HepG2 (cell line): ENCODE results near the gene P4HB. TPM values are rescaled to one million over a fixed set of nuclear protein-coding genes. Genes with fewer than 3 reads are reported as not detected.

Experiments used
- KIAA2018 ChIP-seq: sonication (generic); formaldehyde crosslinking; IDR thresholded peaks from 2 replicates; pipeline ENCODE4 v1.5.0; 2020; ENCODE audit warnings: mild to moderate bottlenecking, missing genetic modification reagents, borderline replicate concordance
- NR2F2 ChIP-seq: IDR thresholded peaks from 2 replicates; pipeline ENCODE4 v1.6.1; 2012; ENCODE audit warnings: low read depth, inconsistent platforms, borderline replicate concordance
- RELA ChIP-seq: sonication (generic); formaldehyde crosslinking; IDR thresholded peaks from 2 replicates; pipeline ENCODE4 v1.4.0; 2020; ENCODE audit warnings: missing genetic modification reagents
- ZFYVE20 ChIP-seq: sonication (generic); formaldehyde crosslinking; IDR thresholded peaks from 2 replicates; pipeline ENCODE4 v1.8.0; 2023; ENCODE audit warnings: low read depth, mild to moderate bottlenecking, moderate library complexity, missing genetic modification reagents, borderline replicate concordance
- ZNF142 ChIP-seq: sonication (generic); formaldehyde crosslinking; IDR thresholded peaks from 2 replicates; pipeline ENCODE4 v1.4.0; 2020; ENCODE audit warnings: missing genetic modification reagents
- ZNF513 ChIP-seq: sonication (generic); formaldehyde crosslinking; conservative IDR thresholded peaks from 2 replicates; pipeline ENCODE4 v1.5.0; 2020; ENCODE audit warnings: missing genetic modification reagents
- polyA plus RNA-seq, 8 experiments: library from polyadenylated mRNA; depleted of rRNA in 3 of 8; stranded (reverse) in 7 of 8; unstranded in 1 of 8; fragments of >200 nt; fragmentation: Illumina TruSeq in 4 of 8; extraction: Trizol in 4 of 8; gene quantifications; 2 replicates each; pipeline versions ENCODE4 v1.2.1 to v1.2.3, GENCODE V29; 2011 to 2016; ENCODE audit warnings: low read depth in 4 of 8, missing spikeins in 1 of 8, mixed read lengths in 1 of 8; ENCODE audit not compliant: insufficient read depth in 1 of 8
- total RNA-seq, 5 experiments: library from RNA; depleted of rRNA; stranded (reverse); fragments of >200 nt; fragmentation: Illumina TruSeq; extraction: Trizol; gene quantifications; 2 replicates each; pipeline ENCODE4 v1.2.3, GENCODE V29; 2016; ENCODE audit warnings: low read depth in 1 of 5

Gene P4HB
- total and polyA plus RNA-seq, 2 of the 13 experiments (the other 11 are each of a cell fraction or from before 2014, with no cell fraction given): 185 to 782 TPM

GRCh38 chr17:81814748-81815645 is 45.3 kb downstream of the P4HB start (continued):
- no peak for TF ChIP-seq ZNF142 (CRISPR knock-in tag)
- no peak for TF ChIP-seq KIAA2018 (CRISPR knock-in tag)
- TF ChIP-seq NR2F2: no peak
- TF ChIP-seq ZNF513 (CRISPR knock-in tag): no peak
- TF ChIP-seq RELA (CRISPR knock-in tag): no peak
- TF ChIP-seq ZFYVE20 (CRISPR knock-in tag): no peak
